ENCODE data around the gene MAPK10.

Gene MAPK10

DNA sequence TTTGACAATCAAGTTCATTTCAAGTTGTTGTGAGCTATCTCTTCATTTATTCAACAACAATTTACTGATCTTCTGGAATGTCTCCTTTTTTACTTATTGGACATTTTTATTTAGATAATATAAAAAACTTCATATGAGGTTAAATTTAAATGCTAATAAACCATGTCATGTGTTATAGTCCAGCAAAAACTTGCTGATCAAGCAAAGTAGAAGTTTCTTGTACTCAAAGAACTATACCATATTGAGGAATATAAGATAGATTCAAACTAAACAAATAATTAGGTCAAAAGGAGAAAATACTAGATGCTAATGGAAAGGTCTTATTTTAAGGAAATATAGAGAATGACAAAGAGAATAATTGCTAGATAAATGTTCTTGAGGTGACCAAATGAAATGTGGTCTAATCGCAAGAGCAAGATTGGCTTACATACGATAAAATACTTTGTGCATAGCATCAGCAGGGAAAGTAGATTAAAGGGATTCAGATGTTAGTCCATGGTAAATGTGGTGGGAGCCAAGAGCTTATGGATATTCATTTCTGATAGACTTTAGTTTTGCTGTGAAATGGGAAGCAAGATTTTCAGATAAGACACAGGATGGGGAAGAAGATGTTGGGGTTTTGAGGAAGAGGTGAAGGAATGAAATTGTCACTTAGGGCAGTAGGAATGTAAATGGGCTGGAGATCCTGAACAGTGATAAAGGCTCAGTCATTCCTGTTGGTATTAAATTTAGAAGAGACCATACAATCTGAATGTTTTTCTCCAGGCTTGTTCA, 229.5 kb downstream of the MAPK10 start:
- CTCF ChIA-PET, result no interaction called here
- POLR2A ChIA-PET, result no interaction called here
- TF ChIP-seq, protein P1, sequence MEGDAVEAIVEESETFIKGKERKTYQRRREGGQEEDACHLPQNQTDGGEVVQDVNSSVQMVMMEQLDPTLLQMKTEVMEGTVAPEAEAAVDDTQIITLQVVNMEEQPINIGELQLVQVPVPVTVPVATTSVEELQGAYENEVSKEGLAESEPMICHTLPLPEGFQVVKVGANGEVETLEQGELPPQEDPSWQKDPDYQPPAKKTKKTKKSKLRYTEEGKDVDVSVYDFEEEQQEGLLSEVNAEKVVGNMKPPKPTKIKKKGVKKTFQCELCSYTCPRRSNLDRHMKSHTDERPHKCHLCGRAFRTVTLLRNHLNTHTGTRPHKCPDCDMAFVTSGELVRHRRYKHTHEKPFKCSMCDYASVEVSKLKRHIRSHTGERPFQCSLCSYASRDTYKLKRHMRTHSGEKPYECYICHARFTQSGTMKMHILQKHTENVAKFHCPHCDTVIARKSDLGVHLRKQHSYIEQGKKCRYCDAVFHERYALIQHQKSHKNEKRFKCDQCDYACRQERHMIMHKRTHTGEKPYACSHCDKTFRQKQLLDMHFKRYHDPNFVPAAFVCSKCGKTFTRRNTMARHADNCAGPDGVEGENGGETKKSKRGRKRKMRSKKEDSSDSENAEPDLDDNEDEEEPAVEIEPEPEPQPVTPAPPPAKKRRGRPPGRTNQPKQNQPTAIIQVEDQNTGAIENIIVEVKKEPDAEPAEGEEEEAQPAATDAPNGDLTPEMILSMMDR (IDR thresholded peaks at IDR 0.05; ENCODE audit: insufficient read depth, low read length, missing control alignments), result no peak
- H3K4me3 ChIP-seq (ENCODE audit: low read depth, low read length), result no peak overlapping the region
- DNase-seq (ENCODE audit: low read depth, low spot score), result no peak

- POLR2A ChIA-PET, result no interaction called here
- TF ChIP-seq, protein P1 (IDR thresholded peaks at IDR 0.05; ENCODE audit: insufficient read depth, low read length, missing control alignments), result no peak
- CTCF ChIA-PET, result no interaction called here
- DNase-seq (ENCODE audit: low read depth, low spot score), result no peak
- no peak overlapping the region for H3K4me3 ChIP-seq (ENCODE audit: low read depth, low read length)
These were observed 230.3 kb downstream of the MAPK10 start for GRCh38 chr4:86129546-86129945.

DNA sequence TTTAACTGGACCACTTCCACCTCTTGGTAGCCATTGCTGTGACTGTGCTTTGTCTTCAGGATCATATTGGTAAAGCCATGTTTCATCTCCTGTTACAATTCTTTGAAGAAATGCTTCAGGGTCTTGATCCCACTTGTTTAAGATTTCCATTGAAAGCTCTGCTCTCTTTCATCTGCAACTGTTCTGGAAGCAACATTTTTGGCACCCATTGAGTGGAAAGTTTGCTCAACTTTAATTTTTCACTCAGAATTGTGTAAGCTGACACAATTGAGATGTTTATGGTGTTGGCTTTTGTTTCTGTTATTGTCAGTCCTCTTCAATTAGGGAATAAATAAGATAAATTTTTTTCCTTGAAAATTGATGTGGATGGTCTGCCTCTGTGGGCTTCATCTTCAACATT, 237.4 kb downstream of the MAPK10 start:
- ChIA-PET POLR2A (no interaction called here), CTCF (no interaction called here)
- DNase-seq (ENCODE audit: low read depth, low spot score), result no peak
- TF ChIP-seq, protein P1 (IDR thresholded peaks at IDR 0.05; ENCODE audit: insufficient read depth, low read length, missing control alignments), result no peak
- H3K4me3 ChIP-seq (ENCODE audit: low read depth, low read length), result no peak overlapping the region

GRCh38 chr4:86118711-86119110, 241.1 kb downstream of the MAPK10 start:
- ChIA-PET POLR2A (no interaction called here), CTCF (no interaction called here)
- H3K4me3 ChIP-seq (ENCODE audit: low read depth, low read length), result no peak overlapping the region
- no peak for DNase-seq (ENCODE audit: low read depth, low spot score)
- TF ChIP-seq, protein P1 (IDR thresholded peaks at IDR 0.05; ENCODE audit: insufficient read depth, low read length, missing control alignments), result no peak

- DNase-seq (ENCODE audit: low read depth, low spot score), result peak; percentile 94
- TF ChIP-seq, protein P1 (IDR thresholded peaks at IDR 0.05; ENCODE audit: insufficient read depth, low read length, missing control alignments), result no peak
- ChIA-PET POLR2A (interaction anchor here (2.1 kb wide), 1 partner anchor 10 kb away, joined by 6 read pairs; no protein-coding TSS in a partner anchor), CTCF (no interaction called here)
- no peak overlapping the region for H3K4me3 ChIP-seq (ENCODE audit: low read depth, low read length)
These were observed 242.0 kb downstream of the MAPK10 start for GRCh38 chr4:86117705-86118302.

DNA sequence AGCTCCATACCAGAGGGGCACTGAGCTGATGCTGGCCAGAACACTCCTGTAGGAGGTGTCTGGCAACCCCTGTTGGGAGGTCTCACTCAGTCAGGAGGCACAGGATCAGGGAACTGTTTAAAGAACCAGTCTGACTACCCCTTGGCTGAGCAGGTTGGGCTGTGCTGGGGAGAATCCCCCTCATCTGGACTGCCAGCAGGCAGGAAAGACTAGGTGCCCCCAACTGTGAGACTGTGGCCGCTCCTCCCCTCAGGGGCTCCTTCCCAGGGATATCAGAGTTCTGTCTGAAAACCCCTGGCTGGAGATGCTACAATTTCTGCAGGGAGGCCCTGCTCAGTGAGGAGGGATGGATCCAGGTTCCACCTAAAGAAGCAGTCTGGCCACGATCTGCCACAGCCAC, 245.3 kb downstream of the MAPK10 start:
- no peak overlapping the region for H3K4me3 ChIP-seq (ENCODE audit: low read depth, low read length)
- no peak for DNase-seq (ENCODE audit: low read depth, low spot score)
- ChIA-PET CTCF (no interaction called here), POLR2A (no interaction called here)
- TF ChIP-seq, protein P1 (IDR thresholded peaks at IDR 0.05; ENCODE audit: insufficient read depth, low read length, missing control alignments), result no peak

Measured in AG04449 (cell line).